ENCODE data around the gene LBP.
A peak's percentile ranks its signal among the peaks of the same experiment; 100 is the strongest.
"Not testable (repeated sequence)": the region's sequence is repeated elsewhere in the genome, so short reads cannot be mapped to it uniquely, and the experiment has no call there.

LBP gene

GRCh38 chr20:38392356-38392755 lies 46.1 kb downstream of the LBP start:
- DNase-seq (ENCODE audit: insufficient read length, low spot score): no peak
- peak; percentile 46 for FAIRE-seq

DNA sequence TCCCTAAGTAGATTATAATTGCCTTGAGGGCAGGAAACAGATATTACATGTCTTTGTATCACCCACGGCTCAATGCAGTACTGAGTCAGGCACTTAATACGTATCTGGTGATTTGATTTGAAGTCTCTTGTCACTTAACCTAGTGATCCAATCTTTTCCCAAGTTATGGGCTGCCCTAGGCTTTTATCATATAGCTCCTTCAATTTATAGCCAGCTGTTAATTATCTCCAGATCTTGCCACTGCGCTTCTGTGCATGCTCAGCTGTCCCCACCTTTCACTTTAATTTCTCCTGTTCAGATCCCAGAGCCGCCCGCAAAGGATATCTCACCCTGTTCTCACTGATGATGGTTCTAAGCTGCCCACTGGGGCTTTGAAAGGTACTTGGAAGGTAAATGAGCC lies 47.0 kb downstream of the LBP start:
- FAIRE-seq (no peak), DNase-seq (ENCODE audit: insufficient read length, low spot score) (no peak)

GRCh38 chr20:38395165-38395564 lies 48.9 kb downstream of the LBP start:
- DNase-seq (ENCODE audit: insufficient read length, low spot score) (no peak), FAIRE-seq (peak; percentile 63)

- FAIRE-seq; DNase-seq (ENCODE audit: insufficient read length, low spot score): not testable (repeated sequence)
Measured at GRCh38 chr20:38395751-38396395, 49.6 kb downstream of the LBP start.

GRCh38 chr20:38402089-38402488 lies 55.8 kb downstream of the LBP start:
- FAIRE-seq (peak; percentile 80), DNase-seq (ENCODE audit: insufficient read length, low spot score) (no peak)

- no peak for FAIRE-seq
- no peak for DNase-seq (ENCODE audit: insufficient read length, low spot score)
Measured at GRCh38 chr20:38402816-38403215, 56.5 kb downstream of the LBP start.

DNA sequence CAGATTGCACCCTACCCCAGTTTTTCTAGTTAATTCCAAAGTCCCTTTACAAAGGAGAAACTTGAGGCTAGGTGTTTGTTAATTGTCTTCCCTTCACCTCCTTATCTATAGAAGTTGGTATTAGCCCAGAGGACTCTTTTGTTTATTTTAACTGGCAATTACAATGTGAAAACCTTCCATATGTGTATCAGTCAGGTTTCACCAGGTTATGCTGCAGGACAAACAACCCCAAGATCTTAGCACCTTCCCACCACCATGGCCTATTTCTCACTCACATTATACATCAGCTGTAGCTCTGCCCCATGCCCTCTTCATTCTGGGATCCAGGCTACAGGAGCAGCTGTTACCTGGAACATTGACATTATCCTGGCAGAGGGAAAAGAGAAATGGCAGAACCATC lies 57.7 kb downstream of the LBP start:
- FAIRE-seq: no peak
- no peak for DNase-seq (ENCODE audit: insufficient read length, low spot score)

- FAIRE-seq: peak; percentile 44
- DNase-seq (ENCODE audit: insufficient read length, low spot score): no peak
Measured at GRCh38 chr20:38405132-38405531, 58.9 kb downstream of the LBP start.

DNA sequence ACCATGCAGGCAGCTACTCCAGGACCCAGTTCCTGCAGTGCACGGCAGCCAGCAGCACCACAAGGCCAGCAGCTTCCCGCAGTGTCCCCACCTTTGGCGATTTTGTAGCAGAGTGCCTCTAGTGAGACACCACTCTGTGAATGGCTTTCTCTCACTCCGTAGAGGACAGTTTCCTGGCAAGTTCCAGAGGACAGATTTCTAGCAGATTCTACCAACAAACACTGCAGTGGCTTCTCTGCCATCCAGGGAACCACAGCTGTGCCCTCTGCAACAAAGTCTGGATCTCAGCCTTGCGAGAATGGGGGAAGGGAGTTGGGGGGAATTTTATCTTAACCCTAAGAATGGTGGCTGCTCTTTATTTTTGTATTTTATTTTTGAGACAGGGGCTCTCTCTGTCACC lies 60.2 kb downstream of the LBP start:
- DNase-seq (ENCODE audit: insufficient read length, low spot score) (no peak), FAIRE-seq (no peak)

DNA sequence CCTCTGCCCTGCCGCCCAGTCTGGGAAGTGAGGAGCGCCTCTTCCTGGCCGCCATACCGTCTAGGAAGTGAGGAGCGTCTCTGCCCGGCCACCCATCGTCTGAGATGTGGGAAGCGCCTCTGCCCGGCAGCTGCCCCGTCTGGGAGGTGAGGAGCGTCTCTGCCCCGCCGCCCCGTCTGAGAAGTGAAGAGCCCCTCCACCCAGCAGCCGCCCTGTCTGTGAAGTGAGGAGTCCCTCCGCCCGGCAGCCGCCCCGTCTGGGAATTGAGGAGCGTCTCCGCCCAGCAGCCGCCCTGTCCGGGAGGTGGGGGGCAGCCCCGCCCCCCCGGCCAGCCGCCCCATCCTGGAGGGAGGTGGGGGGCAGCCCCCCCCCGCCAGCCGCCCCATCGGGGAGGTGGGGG lies 61.0 kb downstream of the LBP start:
- DNase-seq (ENCODE audit: insufficient read length, low spot score) (no peak), FAIRE-seq (no peak)

- DNase-seq (ENCODE audit: insufficient read length, low spot score); FAIRE-seq: not testable (repeated sequence)
Measured at GRCh38 chr20:38407822-38408221, 61.5 kb downstream of the LBP start.

DNA sequence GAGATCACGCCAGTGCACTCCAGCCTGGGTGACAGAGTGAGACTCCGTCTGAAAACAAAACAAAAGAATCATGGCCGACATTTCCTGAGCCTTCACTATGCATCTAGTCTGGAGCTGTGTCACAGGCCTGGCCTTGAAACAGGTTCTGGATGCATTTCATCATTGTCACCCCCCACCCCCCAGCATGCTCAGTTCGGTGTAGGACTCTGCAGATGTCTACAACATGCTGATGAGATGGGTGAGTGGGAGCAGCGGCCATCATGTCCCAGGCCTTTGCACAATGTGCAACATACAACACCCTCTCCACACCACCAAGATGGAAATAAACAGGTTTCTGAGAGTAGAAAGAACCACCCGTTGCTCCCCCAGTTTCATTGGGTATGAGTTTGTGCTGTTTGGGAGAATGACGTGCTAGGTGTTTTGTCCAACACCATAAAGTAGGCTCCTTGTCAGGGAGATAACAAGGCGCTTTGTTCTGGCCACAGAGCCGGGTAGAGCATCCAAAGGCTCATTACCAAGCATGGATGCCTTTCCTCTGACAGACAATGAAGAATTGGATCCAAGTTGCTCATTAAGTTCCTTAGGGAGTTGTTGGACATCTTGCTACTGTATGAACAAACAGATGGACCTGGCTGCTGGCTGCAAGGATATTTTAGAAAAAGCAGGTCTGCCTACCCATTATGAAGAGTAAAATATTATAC lies 66.7 kb downstream of the LBP start:
- FAIRE-seq: no peak

GRCh38 chr20:38414769-38415450 lies 68.6 kb downstream of the LBP start:
- no peak for DNase-seq (ENCODE audit: insufficient read length, low spot score)
- FAIRE-seq: no peak

More for the DNA sequence above, 66.7 kb downstream of the LBP start:
- no peak for DNase-seq (ENCODE audit: insufficient read length, low spot score)

DNA sequence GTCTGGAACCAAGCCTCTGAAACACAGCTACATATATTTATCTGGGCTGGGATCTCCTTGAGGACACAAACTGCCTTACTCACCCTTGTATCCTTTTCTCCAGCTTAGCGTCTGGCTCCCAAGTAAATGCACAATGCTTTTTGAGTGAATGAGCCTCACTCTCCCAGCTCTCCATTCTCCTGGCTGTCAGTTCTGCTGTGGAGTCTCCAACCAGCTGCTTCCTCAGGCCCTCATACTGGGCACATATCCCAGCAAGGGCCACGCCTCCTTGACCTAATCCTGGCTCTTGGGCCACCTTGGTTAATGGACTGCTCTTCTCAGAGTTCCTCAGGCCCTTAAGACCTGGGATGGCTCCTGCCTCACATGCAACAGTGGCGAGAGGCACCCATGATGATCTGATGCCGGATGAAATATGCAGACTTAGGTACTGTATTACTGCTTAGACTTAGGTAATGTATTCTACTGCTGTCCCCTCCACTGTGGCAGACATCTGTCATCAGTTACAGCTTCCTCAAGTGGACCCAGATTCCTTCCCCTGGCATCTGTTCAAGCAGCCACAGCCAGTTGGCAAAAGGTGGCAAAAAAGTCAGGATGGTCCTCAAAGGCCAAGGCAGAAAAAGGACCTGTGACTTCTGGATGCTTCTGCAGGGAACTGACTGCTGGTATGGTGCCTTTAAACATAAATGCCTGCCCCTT lies 72.4 kb downstream of the LBP start:
- DNase-seq (ENCODE audit: insufficient read length, low spot score) (no peak), FAIRE-seq (peak; percentile 89)

DNA sequence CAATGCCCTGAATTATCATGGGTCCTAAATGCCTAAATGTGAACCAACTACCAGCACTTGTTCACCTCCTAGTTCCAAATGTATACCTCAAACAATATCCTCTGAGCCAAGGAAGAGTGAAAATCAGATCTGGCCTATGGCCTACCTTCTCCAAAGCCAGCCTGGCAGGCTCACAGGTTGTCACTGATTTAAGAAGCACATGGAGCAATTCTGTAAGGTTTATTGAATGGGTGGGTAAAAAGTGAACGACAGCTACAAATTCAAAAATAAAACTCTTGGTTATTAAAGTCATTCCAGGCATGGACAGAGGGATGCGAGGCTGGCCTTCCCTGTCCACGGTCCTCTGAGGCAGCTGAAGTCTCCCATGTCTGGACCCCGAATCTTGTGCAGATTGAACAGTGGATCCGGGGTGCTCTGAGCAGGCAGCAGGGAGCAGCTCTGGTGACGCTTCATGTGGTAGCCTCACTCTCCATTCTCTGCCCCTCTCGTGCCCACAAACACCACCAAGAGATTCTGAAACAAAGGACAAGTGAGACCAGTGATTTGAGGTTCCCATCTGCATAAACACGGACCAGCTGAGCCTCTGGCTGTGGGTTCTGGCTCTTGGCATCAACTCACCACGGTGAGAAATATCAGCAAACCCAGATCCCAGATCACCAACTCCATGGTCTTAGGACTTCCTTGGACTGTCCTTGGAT lies 74.3 kb downstream of the LBP start:
- DNase-seq (ENCODE audit: insufficient read length, low spot score) (no peak), FAIRE-seq (peak; percentile 54)

- no peak for DNase-seq (ENCODE audit: insufficient read length, low spot score)
- FAIRE-seq: no peak
Measured at GRCh38 chr20:38421915-38422314, 75.6 kb downstream of the LBP start.

DNA sequence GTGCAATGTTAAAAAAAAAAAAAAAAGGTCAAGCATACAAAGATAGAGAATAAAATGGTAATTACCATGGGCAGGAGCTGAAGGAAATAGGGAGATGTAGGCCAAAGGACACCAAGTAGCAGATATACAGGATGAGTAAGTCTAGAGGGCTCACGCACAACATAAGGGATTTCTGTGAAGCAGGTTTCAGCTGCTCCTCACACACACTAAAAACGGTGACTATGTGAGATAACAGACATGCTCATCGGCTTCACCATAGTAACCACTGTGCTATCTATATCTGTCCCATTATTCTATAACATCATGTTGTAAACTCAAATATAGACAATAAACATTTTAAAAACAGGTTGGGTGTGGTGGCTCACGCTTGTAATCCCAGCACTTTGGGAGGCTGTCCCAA lies 77.3 kb downstream of the LBP start:
- FAIRE-seq (peak; percentile 52), DNase-seq (ENCODE audit: insufficient read length, low spot score) (no peak)

GRCh38 chr20:38424401-38424800 lies 78.1 kb downstream of the LBP start:
- no peak for DNase-seq (ENCODE audit: insufficient read length, low spot score)

GRCh38 chr20:38426006-38426897 lies 80.0 kb downstream of the LBP start:
- FAIRE-seq (peak; percentile 91), DNase-seq (ENCODE audit: insufficient read length, low spot score) (peak; percentile 96)

More at GRCh38 chr20:38424401-38424800, 78.1 kb downstream of the LBP start:
- FAIRE-seq: no peak
